Liver (tissue), 9 donors: Measurements from ENCODE around the gene CRBN. TPM values are rescaled to one million over a fixed set of nuclear protein-coding genes. Genes with fewer than 3 reads are reported as not detected.

ENCODE experiments used
- DNase-seq: peaks from one replicate; pipeline ENCODE4 v3.0.0-alpha.2; 2017; ENCODE audit warnings: low spot score
- H3K27ac ChIP-seq, 2 donors: one replicate each; pipeline ENCODE4 v1.7.0; 2013; ENCODE audit warnings: inconsistent platforms in 2 of 2, low read length in 2 of 2, control low read depth in 1 of 2, low read depth in 1 of 2, mild to moderate bottlenecking in 1 of 2
- H3K27me3 ChIP-seq, 4 donors: one replicate each; pipeline versions ENCODE4 v1.6.1 to v1.7.0; 2013; ENCODE audit warnings: low read length in 3 of 4, inconsistent platforms in 1 of 4, mild to moderate bottlenecking in 1 of 4, moderate library complexity in 1 of 4; ENCODE audit not compliant: control insufficient read depth in 4 of 4, insufficient read depth in 4 of 4
- H3K36me3 ChIP-seq, 4 donors: one replicate each; pipeline versions ENCODE4 v1.6.1 to v1.7.0; 2013; ENCODE audit warnings: low read length in 3 of 4, mild to moderate bottlenecking in 3 of 4, low read depth in 1 of 4, moderate library complexity in 1 of 4; ENCODE audit not compliant: control insufficient read depth in 4 of 4, insufficient read depth in 3 of 4
- H3K4me1 ChIP-seq, 4 donors: one replicate each; pipeline versions ENCODE4 v1.6.1 to v1.7.0; 2013; ENCODE audit warnings: low read length in 3 of 4, mild to moderate bottlenecking in 3 of 4, moderate library complexity in 1 of 4; ENCODE audit not compliant: control insufficient read depth in 4 of 4, insufficient read depth in 4 of 4
- H3K4me3 ChIP-seq, 3 donors: one replicate each; pipeline versions ENCODE4 v1.6.1 to v1.7.0; 2013; ENCODE audit warnings: low read length in 3 of 3, control low read depth in 1 of 3, low read depth in 1 of 3, mild to moderate bottlenecking in 1 of 3
- H3K9ac ChIP-seq, 2 donors: one replicate each; pipeline ENCODE4 v1.7.0; 2013; ENCODE audit warnings: low read length in 2 of 2, mild to moderate bottlenecking in 2 of 2, moderate library complexity in 2 of 2, control low read depth in 1 of 2, low read depth in 1 of 2
- H3K9me3 ChIP-seq, 4 donors: one replicate each; pipeline versions ENCODE4 v1.6.1 to v1.7.0; 2013; ENCODE audit warnings: low read length in 3 of 4; ENCODE audit not compliant: control insufficient read depth in 4 of 4
- EGR1 ChIP-seq, 2 donors: IDR thresholded peaks; 2 replicates each; pipeline ENCODE4 v1.6.1; 2016 to 2018; ENCODE audit warnings: antibody characterized with exemption in 2 of 2, low read depth in 2 of 2
- FOXA1 ChIP-seq: IDR thresholded peaks from 2 replicates; pipeline ENCODE4 v1.6.1; 2016; ENCODE audit warnings: antibody characterized with exemption
- FOXA2 ChIP-seq: IDR thresholded peaks from 2 replicates; pipeline ENCODE4 v1.6.1; 2016; ENCODE audit warnings: antibody characterized with exemption
- GABPA ChIP-seq, 2 donors: IDR thresholded peaks in 1 of 2; conservative IDR thresholded peaks in 1 of 2; 2 replicates each; pipeline ENCODE4 v1.6.1; 2016; ENCODE audit warnings: antibody characterized with exemption in 2 of 2, mild to moderate bottlenecking in 1 of 2, moderate library complexity in 1 of 2
- HNF4A ChIP-seq, 2 donors: conservative IDR thresholded peaks; 2 replicates each; pipeline ENCODE4 v1.6.1; 2016; ENCODE audit warnings: antibody characterized with exemption in 2 of 2, mild to moderate bottlenecking in 2 of 2
- HNF4G ChIP-seq: IDR thresholded peaks from 2 replicates; pipeline ENCODE4 v1.6.1; 2016; ENCODE audit warnings: antibody characterized with exemption
- JUND ChIP-seq, 2 donors: IDR thresholded peaks; 2 replicates each; pipeline ENCODE4 v1.6.1; 2016; ENCODE audit warnings: antibody characterized with exemption in 2 of 2
- MAX ChIP-seq: IDR thresholded peaks from 2 replicates; pipeline ENCODE4 v1.6.1; 2016; ENCODE audit warnings: antibody characterized with exemption
- NR2F2 ChIP-seq: IDR thresholded peaks from 2 replicates; pipeline ENCODE4 v1.6.1; 2016; ENCODE audit warnings: antibody characterized with exemption
- RAD21 ChIP-seq, 2 donors: IDR thresholded peaks; 2 replicates each; pipeline ENCODE4 v1.6.1; 2016; ENCODE audit warnings: antibody characterized with exemption in 2 of 2, mild to moderate bottlenecking in 2 of 2
- RXRA ChIP-seq, 2 donors: IDR thresholded peaks; 2 replicates each; pipeline ENCODE4 v1.6.1; 2017 to 2018; ENCODE audit warnings: antibody characterized with exemption in 2 of 2, mild to moderate bottlenecking in 1 of 2
- SP1 ChIP-seq: IDR thresholded peaks from 2 replicates; pipeline ENCODE4 v1.6.1; 2018; ENCODE audit warnings: antibody characterized with exemption, mild to moderate bottlenecking
- TAF1 ChIP-seq: conservative IDR thresholded peaks from 2 replicates; pipeline ENCODE4 v1.6.1; 2016; ENCODE audit warnings: antibody characterized with exemption, mild to moderate bottlenecking
- YY1 ChIP-seq: IDR thresholded peaks from 2 replicates; pipeline ENCODE4 v1.6.1; 2016; ENCODE audit warnings: antibody characterized with exemption, mild to moderate bottlenecking
- ZBTB33 ChIP-seq: IDR thresholded peaks from 2 replicates; pipeline ENCODE4 v1.6.1; 2016; ENCODE audit warnings: antibody characterized with exemption
- WGBS: extraction: QIAGEN DNeasy Blood & Tissue Kit; methylation state at CpG from one replicate; pipeline ENCODE4 v1.1.7; 2013; 5-methylcytosine and 5-hydroxymethylcytosine counted together
- polyA plus RNA-seq, 2 donors: library from polyadenylated mRNA; stranded (reverse) in 1 of 2; unstranded in 1 of 2; fragments of 200-250 nt in 1 of 2; fragments of >200 nt in 1 of 2; fragmentation: Nextera tagmentation in 1 of 2; extraction: Ambion mirVana in 1 of 2; gene quantifications; one replicate each; pipeline versions ENCODE4 v1.2.1 to v1.2.3, GENCODE V29; 2013 to 2015
- total RNA-seq, 2 donors: library from RNA; depleted of rRNA; stranded (reverse); fragments of >200 nt; gene quantifications; one replicate each; pipeline ENCODE4 v1.2.3, GENCODE V29; 2014
- TF ChIP-seq, protein P1 (sequence below): fragments of 150-350 bp; IDR thresholded peaks from 2 replicates; pipeline ENCODE4 v1.5.1; 2017; ENCODE audit warnings: improper control_type of control experiment, low read depth, low read length; ENCODE audit not compliant: missing input control
- TF ChIP-seq, protein P2 (sequence below): IDR thresholded peaks from 2 replicates; pipeline ENCODE4 v1.6.1; 2016; ENCODE audit warnings: antibody characterized with exemption
- TF ChIP-seq, protein P3 (sequence below): IDR thresholded peaks from 2 replicates; pipeline ENCODE4 v1.6.1; 2016; ENCODE audit warnings: antibody characterized with exemption, mild to moderate bottlenecking
- donor health status: healthy.
- donor health status: healthy.
- donor health status: healthy.
- donor health status: healthy.
- donor health status: healthy.

CRBN gene
- total and polyA plus RNA-seq, 4 donors = 14.0 to 57.6 (median 29.4) TPM

DNA sequence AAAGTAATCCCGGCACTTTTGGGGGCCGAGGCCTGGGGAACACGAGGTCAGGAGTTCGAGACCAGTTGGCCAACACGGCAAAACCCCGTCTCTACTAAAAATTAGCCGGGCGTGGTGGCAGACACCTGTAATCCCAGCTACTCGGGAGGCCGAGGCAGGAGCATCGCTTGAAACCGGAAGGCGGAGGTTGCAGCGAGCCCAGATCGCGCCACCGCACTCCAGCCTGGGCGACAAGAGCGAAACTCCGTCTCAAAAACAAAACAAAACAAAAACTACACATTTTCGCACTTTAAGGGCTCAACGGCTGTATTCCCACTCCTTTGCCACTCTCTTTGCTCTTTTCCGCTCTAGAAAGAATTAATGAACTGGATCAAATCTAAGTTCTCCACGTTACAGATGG, 53.5 kb downstream of the CRBN start:
- TF ChIP-seq HNF4G (no peak), HNF4A (conservative IDR thresholded peaks at IDR 0.05) (no peak), MAX (no peak), NR2F2 (no peak), EGR1 (IDR thresholded peaks at IDR 0.05; ENCODE audit: low read depth in 2 of 2) (no peak), JUND (IDR thresholded peaks at IDR 0.05) (no peak), ZBTB33 (no peak), FOXA2 (no peak), YY1 (no peak), TAF1 (no peak), GABPA (IDR thresholded peaks at IDR 0.05 in 1 of 2, conservative IDR thresholded peaks at IDR 0.05 in 1 of 2) (no peak), SP1 (no peak), RXRA (IDR thresholded peaks at IDR 0.05) (no peak), FOXA1 (no peak), RAD21 (IDR thresholded peaks at IDR 0.05) (no peak)
- TF ChIP-seq, protein P1, sequence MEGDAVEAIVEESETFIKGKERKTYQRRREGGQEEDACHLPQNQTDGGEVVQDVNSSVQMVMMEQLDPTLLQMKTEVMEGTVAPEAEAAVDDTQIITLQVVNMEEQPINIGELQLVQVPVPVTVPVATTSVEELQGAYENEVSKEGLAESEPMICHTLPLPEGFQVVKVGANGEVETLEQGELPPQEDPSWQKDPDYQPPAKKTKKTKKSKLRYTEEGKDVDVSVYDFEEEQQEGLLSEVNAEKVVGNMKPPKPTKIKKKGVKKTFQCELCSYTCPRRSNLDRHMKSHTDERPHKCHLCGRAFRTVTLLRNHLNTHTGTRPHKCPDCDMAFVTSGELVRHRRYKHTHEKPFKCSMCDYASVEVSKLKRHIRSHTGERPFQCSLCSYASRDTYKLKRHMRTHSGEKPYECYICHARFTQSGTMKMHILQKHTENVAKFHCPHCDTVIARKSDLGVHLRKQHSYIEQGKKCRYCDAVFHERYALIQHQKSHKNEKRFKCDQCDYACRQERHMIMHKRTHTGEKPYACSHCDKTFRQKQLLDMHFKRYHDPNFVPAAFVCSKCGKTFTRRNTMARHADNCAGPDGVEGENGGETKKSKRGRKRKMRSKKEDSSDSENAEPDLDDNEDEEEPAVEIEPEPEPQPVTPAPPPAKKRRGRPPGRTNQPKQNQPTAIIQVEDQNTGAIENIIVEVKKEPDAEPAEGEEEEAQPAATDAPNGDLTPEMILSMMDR = no peak
- TF ChIP-seq, protein P2, sequence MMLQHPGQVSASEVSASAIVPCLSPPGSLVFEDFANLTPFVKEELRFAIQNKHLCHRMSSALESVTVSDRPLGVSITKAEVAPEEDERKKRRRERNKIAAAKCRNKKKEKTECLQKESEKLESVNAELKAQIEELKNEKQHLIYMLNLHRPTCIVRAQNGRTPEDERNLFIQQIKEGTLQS = no peak
- TF ChIP-seq, protein P3, sequence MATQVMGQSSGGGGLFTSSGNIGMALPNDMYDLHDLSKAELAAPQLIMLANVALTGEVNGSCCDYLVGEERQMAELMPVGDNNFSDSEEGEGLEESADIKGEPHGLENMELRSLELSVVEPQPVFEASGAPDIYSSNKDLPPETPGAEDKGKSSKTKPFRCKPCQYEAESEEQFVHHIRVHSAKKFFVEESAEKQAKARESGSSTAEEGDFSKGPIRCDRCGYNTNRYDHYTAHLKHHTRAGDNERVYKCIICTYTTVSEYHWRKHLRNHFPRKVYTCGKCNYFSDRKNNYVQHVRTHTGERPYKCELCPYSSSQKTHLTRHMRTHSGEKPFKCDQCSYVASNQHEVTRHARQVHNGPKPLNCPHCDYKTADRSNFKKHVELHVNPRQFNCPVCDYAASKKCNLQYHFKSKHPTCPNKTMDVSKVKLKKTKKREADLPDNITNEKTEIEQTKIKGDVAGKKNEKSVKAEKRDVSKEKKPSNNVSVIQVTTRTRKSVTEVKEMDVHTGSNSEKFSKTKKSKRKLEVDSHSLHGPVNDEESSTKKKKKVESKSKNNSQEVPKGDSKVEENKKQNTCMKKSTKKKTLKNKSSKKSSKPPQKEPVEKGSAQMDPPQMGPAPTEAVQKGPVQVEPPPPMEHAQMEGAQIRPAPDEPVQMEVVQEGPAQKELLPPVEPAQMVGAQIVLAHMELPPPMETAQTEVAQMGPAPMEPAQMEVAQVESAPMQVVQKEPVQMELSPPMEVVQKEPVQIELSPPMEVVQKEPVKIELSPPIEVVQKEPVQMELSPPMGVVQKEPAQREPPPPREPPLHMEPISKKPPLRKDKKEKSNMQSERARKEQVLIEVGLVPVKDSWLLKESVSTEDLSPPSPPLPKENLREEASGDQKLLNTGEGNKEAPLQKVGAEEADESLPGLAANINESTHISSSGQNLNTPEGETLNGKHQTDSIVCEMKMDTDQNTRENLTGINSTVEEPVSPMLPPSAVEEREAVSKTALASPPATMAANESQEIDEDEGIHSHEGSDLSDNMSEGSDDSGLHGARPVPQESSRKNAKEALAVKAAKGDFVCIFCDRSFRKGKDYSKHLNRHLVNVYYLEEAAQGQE = no peak
- Histone ChIP-seq H3K9ac (peak overlapping the region; percentile 64 to 99), H3K27me3 (no peaks in the 10 kb centered on the region), H3K9me3 (no peaks in the 10 kb centered on the region), H3K4me1 (peaks cover 0 to 12% (median 5%) of the 10 kb centered on the region in 4 donors), H3K4me3 (peak overlapping the region; percentile 78 to 91 (median 81)), H3K27ac (peak overlapping the region; percentile 95), H3K36me3 (peaks cover 0 to 15% (median 11%) of the 10 kb centered on the region in 4 donors)
- 89% methylated on average over 24 of the region's 24 CpGs for WGBS
- DNase-seq = no peak
